Activated CD4-positive, alpha-beta memory T cell treated with anti-CD3 and anti-CD28 coated beads, Interleukin-2, amount 10 ng/mL, durations not matched to agents 7 days and 5 days (primary cell): Measurements from ENCODE around the gene FBLIM1. TPM values are rescaled to one million over a fixed set of nuclear protein-coding genes. Genes with fewer than 3 reads are reported as not detected.
"Not testable (repeated sequence)": the region's sequence is repeated elsewhere in the genome, so short reads cannot be mapped to it uniquely, and the experiment has no call there.

Experiments
- CTCF ChIA-PET: fragments of 350-600 bp; sonication (Branson Sonifier 250); formaldehyde crosslinking; loops from one replicate; lab custom pipeline; 2021; ENCODE audit warnings: antibody characterized with exemption, inconsistent platforms; lab: Charles Lee
- POLR2A ChIA-PET: fragments of 350-600 bp; sonication (Branson Sonifier 250); formaldehyde crosslinking; loops from one replicate; lab custom pipeline; 2021; ENCODE audit warnings: antibody characterized with exemption; lab: Charles Lee
- DNase-seq: peaks from one replicate; pipeline ENCODE4 v3.0.0-alpha.2; 2020
- H3K27ac Mint-ChIP-seq: one replicate; pipeline ENCODE4 v1.8.0; 2021; ENCODE audit warnings: mild to moderate bottlenecking, mixed read lengths
- H3K27me3 Mint-ChIP-seq: one replicate; pipeline ENCODE4 v1.8.0; 2021; ENCODE audit warnings: mixed read lengths
- H3K36me3 Mint-ChIP-seq: one replicate; pipeline ENCODE4 v1.8.0; 2021; ENCODE audit warnings: low read depth, mixed read lengths
- H3K4me1 Mint-ChIP-seq: one replicate; pipeline ENCODE4 v1.8.0; 2021; ENCODE audit warnings: mixed read lengths
- H3K4me3 Mint-ChIP-seq: one replicate; pipeline ENCODE4 v1.8.0; 2021; ENCODE audit warnings: mild to moderate bottlenecking, mixed read lengths
- H3K9me3 Mint-ChIP-seq: one replicate; pipeline ENCODE4 v1.8.0; 2021; ENCODE audit warnings: mixed read lengths
- total RNA-seq, 2 experiments: library from RNA; stranded (reverse); gene quantifications; one replicate each; pipeline ENCODE4 v1.2.3, GENCODE V29; 2021

The FBLIM1 gene
- total RNA-seq, 2 experiments from 2014 or later: not detected

- ChIA-PET CTCF (interaction anchor here (1.1 to 1.4 kb wide), 2 partner anchors 13 to 18 kb away, joined by 3 to 5 read pairs; partner anchors contain the start of gene SPEN), POLR2A (interaction anchor here (6.6 kb wide), 1 partner anchor 17 kb away, joined by 235 read pairs; the partner anchor contains the start of gene SPEN)
- not testable (repeated sequence) for H3K9me3 Mint-ChIP-seq, H3K27me3 Mint-ChIP-seq, H3K4me3 Mint-ChIP-seq, DNase-seq, H3K27ac Mint-ChIP-seq
- H3K4me1 Mint-ChIP-seq: peaks cover 39% of the 10 kb centered on the region
- H3K36me3 Mint-ChIP-seq: peaks cover 10% of the 10 kb centered on the region
Observed at GRCh38 chr1:15828931-15829330, 70.3 kb downstream of the FBLIM1 start.

DNA sequence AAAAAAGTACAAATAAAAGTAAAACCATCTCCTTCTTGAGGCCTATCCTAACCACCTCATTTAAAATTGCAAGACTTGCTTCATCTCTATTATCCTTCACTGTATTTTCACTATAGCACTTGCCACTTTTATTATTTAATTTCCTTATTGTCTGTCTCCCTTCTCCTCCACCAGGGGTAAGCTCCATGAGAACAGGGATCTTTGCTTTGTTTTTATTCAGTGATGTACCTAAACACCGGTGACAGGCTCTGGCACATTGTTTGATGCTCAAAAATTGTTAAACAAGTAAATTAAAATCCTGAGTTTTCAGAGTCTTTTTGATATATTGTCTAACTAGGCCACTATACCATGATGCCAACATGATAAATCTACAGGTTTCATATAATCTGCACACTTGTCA is 71.7 kb downstream of the FBLIM1 start:
- CTCF ChIA-PET: interaction anchor here (0.6 to 1.4 kb wide), 2 partner anchors 15 to 176 kb away, joined by 3 to 5 read pairs; no protein-coding TSS in a partner anchor
- peaks cover 37% of the 10 kb centered on the region for H3K4me1 Mint-ChIP-seq
- H3K27me3 Mint-ChIP-seq: no peaks in the 10 kb centered on the region
- H3K36me3 Mint-ChIP-seq: peaks cover 10% of the 10 kb centered on the region
- no peak for DNase-seq
- no peaks in the 10 kb centered on the region for H3K9me3 Mint-ChIP-seq
- no peak overlapping the region for H3K27ac Mint-ChIP-seq
- POLR2A ChIA-PET: interaction anchor here (1.4 to 6.6 kb wide), 2 partner anchors 15 to 16 kb away, joined by 3 to 235 read pairs; partner anchors contain the start of gene SPEN
- no peak overlapping the region for H3K4me3 Mint-ChIP-seq

DNA sequence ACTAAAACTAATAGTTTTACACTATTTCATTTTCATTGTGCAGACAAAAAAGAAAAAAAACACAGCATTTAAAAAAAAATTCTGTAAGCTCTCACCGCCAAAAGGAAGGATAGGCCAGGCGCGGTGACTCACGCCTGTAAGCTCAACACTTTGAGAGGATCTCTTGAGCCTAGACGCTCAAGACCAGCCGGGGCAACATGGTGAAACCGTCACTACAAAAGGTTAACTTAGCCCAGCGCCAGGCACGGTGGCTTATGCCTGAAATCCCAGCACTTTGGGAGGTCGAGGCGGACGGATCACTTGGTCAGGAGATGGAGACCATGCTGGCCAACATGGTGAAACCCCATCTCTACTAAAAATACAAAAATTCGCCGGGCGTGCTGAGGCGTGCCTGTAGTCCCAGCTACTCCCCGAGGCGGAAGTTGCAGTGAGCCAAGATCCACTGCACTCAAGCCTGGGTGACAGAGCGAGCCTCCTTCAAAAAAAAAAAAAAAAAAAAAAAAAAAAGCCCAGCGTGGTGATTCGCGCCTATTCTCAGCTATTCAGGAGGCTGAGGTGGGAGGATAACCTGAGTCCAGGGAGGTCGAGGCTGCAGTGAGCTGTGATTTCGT is 74.6 kb downstream of the FBLIM1 start:
- H3K4me3 Mint-ChIP-seq: peak overlapping the region; percentile 86
- H3K27me3 Mint-ChIP-seq: no peaks in the 10 kb centered on the region
- H3K4me1 Mint-ChIP-seq: peaks cover 48% of the 10 kb centered on the region
- POLR2A ChIA-PET: interaction anchor here (0.6 to 6.6 kb wide), 18 partner anchors 10 to 1081 kb away, joined by 3 to 235 read pairs (median 4); partner anchors contain the start of genes FBXO42, NECAP2, SPEN and ZBTB17
- H3K36me3 Mint-ChIP-seq: peaks cover 13% of the 10 kb centered on the region
- peak; percentile 69 for DNase-seq
- CTCF ChIA-PET: interaction anchor here (0.6 to 2.6 kb wide), 12 partner anchors 9 to 673 kb away, joined by 3 to 32 read pairs (median 4); partner anchors contain the start of gene SPEN
- H3K9me3 Mint-ChIP-seq: no peaks in the 10 kb centered on the region
- peak overlapping the region; percentile 94 for H3K27ac Mint-ChIP-seq

DNA sequence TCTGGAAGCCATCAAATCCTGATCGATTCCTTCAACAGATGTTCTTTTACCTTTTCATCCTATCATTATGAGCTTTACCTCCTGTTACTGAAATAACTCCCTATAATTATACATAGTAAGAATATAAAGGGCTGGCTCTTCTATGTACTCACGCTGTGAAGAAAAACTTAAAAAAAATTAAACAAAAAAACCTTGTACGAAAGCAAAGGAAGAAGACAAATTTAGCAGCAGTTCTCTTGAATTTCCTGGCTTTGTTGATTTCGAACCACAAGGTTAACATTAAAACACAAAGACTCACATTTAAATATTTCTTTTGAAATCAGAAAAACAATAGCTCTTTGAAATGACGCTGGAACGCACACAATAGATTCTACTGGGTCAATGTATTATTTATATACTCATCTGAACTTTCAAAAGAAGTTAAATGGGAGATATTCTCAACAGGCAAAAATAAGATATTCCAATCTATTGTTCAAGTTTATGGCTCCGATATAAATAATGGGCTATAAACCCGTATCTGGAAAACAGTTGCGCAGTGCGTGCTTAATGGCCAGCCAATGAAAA is 75.3 kb downstream of the FBLIM1 start:
- peak overlapping the region; percentile 94 for H3K27ac Mint-ChIP-seq
- POLR2A ChIA-PET: interaction anchor here (0.6 to 6.6 kb wide), 25 partner anchors 11 to 1080 kb away, joined by 3 to 235 read pairs (median 4); partner anchors contain the start of genes FBXO42, NECAP2, PLEKHM2 and SPEN

DNA sequence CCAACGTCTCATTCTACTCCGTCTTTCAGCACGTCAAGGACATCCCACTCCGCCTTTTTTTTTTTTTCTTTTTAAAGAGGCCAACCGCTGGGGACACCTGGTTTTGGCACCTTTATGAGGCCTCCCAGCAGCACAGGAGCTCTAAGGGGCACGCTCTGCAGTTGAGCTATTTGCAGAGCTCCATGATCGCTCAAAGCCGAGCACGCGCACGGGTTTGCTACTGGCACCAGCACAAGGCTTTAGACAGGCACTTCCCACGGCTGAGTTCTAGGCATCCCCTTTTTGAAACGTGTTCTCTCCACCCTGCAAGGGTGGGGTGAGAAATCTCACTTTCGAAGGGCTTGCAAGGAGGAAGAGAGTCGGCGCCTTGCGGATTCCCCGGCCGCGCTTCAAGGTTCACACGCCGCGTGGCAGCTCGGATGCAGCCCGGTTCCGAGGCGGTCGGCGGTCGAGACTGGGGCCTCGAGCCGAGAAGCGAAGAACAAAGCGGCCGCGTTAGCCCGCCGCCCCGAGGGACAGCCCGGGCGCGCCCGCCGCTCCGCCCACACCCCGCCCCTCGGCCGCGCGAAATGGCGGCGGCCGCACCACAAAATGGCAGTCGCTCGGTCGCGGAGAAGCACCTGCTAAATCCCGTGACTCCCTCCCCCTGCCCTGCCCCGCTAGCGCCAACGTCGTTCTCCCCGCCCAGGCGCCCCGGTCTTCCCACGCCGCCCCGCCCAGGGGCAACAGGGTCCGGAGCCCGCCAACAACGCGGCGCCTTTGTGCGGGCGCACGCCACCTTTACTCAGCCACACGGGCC is 76.0 kb downstream of the FBLIM1 start:
- Mint-ChIP-seq H3K4me3 (peak overlapping the region; percentile 86), H3K36me3 (peaks cover 13% of the 10 kb centered on the region), H3K9me3 (no peaks in the 10 kb centered on the region), H3K27ac (peak overlapping the region; percentile 94), H3K4me1 (peaks cover 44% of the 10 kb centered on the region), H3K27me3 (no peaks in the 10 kb centered on the region)
- peak; percentile 91 for DNase-seq
- CTCF ChIA-PET: interaction anchor here (0.7 to 2.6 kb wide), 5 partner anchors 9 to 60 kb away, joined by 3 to 32 read pairs (median 17); partner anchors contain the start of gene SPEN
- POLR2A ChIA-PET: interaction anchor here (0.8 to 6.6 kb wide), 20 partner anchors 11 to 606 kb away, joined by 3 to 235 read pairs (median 4); partner anchors contain the start of genes FBXO42, NECAP2, PLEKHM2 and SPEN

More for the DNA sequence above, 75.3 kb downstream of the FBLIM1 start:
- peak overlapping the region; percentile 86 for H3K4me3 Mint-ChIP-seq
- no peaks in the 10 kb centered on the region for H3K27me3 Mint-ChIP-seq
- no peaks in the 10 kb centered on the region for H3K9me3 Mint-ChIP-seq
- no peak for DNase-seq
- H3K36me3 Mint-ChIP-seq: peaks cover 13% of the 10 kb centered on the region
- peaks cover 48% of the 10 kb centered on the region for H3K4me1 Mint-ChIP-seq
- CTCF ChIA-PET: interaction anchor here (0.6 to 2.6 kb wide), 12 partner anchors 8 to 674 kb away, joined by 3 to 32 read pairs (median 4); partner anchors contain the start of gene SPEN

DNA sequence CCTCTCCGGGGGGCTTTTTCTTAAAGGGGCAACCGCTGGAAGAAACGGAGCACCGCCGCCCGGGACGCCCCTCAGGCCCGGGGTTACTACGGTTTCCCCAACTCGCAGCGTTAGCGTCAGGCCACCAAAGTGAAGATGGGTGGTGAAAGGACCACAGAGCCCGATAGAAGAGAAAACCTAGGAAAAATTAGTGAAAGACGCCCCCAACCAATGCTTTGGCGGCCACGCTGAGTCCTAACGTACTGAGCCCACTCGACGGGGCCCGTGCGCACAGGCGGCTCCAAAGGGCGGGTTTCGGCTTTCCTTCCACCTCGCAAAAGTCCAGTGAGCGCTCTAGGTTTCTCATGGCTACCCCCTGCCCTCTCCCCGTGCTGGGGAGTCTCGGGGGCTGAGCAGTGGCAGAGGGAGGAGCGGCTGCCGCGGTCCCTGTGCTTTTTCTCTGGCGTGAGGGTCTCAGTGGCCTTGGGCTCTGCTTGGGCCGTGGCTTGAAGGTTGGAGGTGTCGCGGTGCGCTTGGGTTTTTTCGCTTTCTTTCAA is 76.7 kb downstream of the FBLIM1 start:
- peak overlapping the region; percentile 94 for H3K27ac Mint-ChIP-seq
- H3K4me3 Mint-ChIP-seq: peak overlapping the region; percentile 86
- peaks cover 37% of the 10 kb centered on the region for H3K4me1 Mint-ChIP-seq
- POLR2A ChIA-PET: interaction anchor here (0.9 to 6.6 kb wide), 7 partner anchors 11 to 138 kb away, joined by 3 to 235 read pairs (median 3); partner anchors contain the start of gene SPEN
- H3K36me3 Mint-ChIP-seq: peaks cover 13% of the 10 kb centered on the region
- CTCF ChIA-PET: interaction anchor here (0.6 to 3.2 kb wide), 3 partner anchors 9 to 24 kb away, joined by 3 to 19 read pairs (median 4); partner anchors contain the start of gene SPEN
- H3K9me3 Mint-ChIP-seq: no peaks in the 10 kb centered on the region
- DNase-seq: no peak
- H3K27me3 Mint-ChIP-seq: no peaks in the 10 kb centered on the region

- H3K4me3 Mint-ChIP-seq: peak overlapping the region; percentile 86
- DNase-seq: peak; percentile 99
- no peaks in the 10 kb centered on the region for H3K27me3 Mint-ChIP-seq
- ChIA-PET POLR2A (interaction anchor here (1.0 to 4.7 kb wide), 3 partner anchors 12 to 138 kb away, joined by 3 to 158 read pairs (median 3); partner anchors contain the start of gene SPEN), CTCF (interaction anchor here (0.6 to 3.2 kb wide), 3 partner anchors 9 to 23 kb away, joined by 3 to 19 read pairs (median 4); partner anchors contain the start of gene SPEN)
- peaks cover 31% of the 10 kb centered on the region for H3K4me1 Mint-ChIP-seq
- peaks cover 12% of the 10 kb centered on the region for H3K36me3 Mint-ChIP-seq
- no peaks in the 10 kb centered on the region for H3K9me3 Mint-ChIP-seq
- peak overlapping the region; percentile 94 for H3K27ac Mint-ChIP-seq
Observed at GRCh38 chr1:15835741-15836510, 77.3 kb downstream of the FBLIM1 start.

Other genes with a start within 250 kb of the FBLIM1 start
- 10 to 100 TPM; 21.5 to 22.4 TPM for gene CASP9, start 234.6 kb upstream of the FBLIM1 start, total RNA-seq
- 10 to 100 TPM; 17.3 to 18.1 TPM for gene DNAJC16, start 231.9 kb upstream of the FBLIM1 start, total RNA-seq
- gene AGMAT, start 173.7 kb upstream of the FBLIM1 start, total RNA-seq: 1 to 10 TPM; 7.9 to 8.4 TPM
- 10 to 100 TPM; 30.5 to 32.7 TPM for gene DDI2, start 141.3 kb upstream of the FBLIM1 start, total RNA-seq
- 10 to 100 TPM; 55.4 to 58.8 TPM for gene PLEKHM2, start 74.5 kb upstream of the FBLIM1 start, total RNA-seq
- 1 to 10 TPM; 1.4 to 1.9 TPM for gene SLC25A34, start 22.5 kb upstream of the FBLIM1 start, total RNA-seq
- not detected for gene TMEM82, start 16.3 kb upstream of the FBLIM1 start, total RNA-seq
- 1 to 10 TPM; 1.5 to 1.6 TPM for gene UQCRHL, start 48.9 kb downstream of the FBLIM1 start, total RNA-seq
- gene SPEN, start 88.9 kb downstream of the FBLIM1 start, total RNA-seq: 10 to 100 TPM; 52.1 to 52.5 TPM
- gene ZBTB17, start 217.3 kb downstream of the FBLIM1 start, total RNA-seq: 10 to 100 TPM; 43.8 to 48.0 TPM
- not detected for gene SRARP, start 245.4 kb downstream of the FBLIM1 start, total RNA-seq